ENCODE results near the gene CTBP2.
A peak's percentile ranks its signal among the peaks of the same experiment; 100 is the strongest.

Gene CTBP2

GRCh38 chr10:125020386-125020785, 140.0 kb downstream of the CTBP2 start:
- no peak overlapping the region for H3K4me2 ChIP-seq (ENCODE audit: low read length)
- no peaks in the 10 kb centered on the region for H3K27me3 ChIP-seq (ENCODE audit: control insufficient read depth, low read length)
- TF ChIP-seq, protein P1, sequence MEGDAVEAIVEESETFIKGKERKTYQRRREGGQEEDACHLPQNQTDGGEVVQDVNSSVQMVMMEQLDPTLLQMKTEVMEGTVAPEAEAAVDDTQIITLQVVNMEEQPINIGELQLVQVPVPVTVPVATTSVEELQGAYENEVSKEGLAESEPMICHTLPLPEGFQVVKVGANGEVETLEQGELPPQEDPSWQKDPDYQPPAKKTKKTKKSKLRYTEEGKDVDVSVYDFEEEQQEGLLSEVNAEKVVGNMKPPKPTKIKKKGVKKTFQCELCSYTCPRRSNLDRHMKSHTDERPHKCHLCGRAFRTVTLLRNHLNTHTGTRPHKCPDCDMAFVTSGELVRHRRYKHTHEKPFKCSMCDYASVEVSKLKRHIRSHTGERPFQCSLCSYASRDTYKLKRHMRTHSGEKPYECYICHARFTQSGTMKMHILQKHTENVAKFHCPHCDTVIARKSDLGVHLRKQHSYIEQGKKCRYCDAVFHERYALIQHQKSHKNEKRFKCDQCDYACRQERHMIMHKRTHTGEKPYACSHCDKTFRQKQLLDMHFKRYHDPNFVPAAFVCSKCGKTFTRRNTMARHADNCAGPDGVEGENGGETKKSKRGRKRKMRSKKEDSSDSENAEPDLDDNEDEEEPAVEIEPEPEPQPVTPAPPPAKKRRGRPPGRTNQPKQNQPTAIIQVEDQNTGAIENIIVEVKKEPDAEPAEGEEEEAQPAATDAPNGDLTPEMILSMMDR (IDR thresholded peaks at IDR 0.05; ENCODE audit: low read depth, low read length, poor library complexity, severe bottlenecking): no peak
- TF ChIP-seq EZH2phosphoT487 (IDR thresholded peaks at IDR 0.05; ENCODE audit: borderline replicate concordance, low read length): no peak
- no peak overlapping the region for H3K4me3 ChIP-seq (ENCODE audit: low read length)
- no peaks in the 10 kb centered on the region for H3K9me3 ChIP-seq (ENCODE audit: control insufficient read depth, insufficient read depth, low read length)
- H3K79me2 ChIP-seq (ENCODE audit: control insufficient read depth, low read length): peaks cover 20% of the 10 kb centered on the region
- H3K9me2 ChIP-seq (replicated peaks; ENCODE audit: control insufficient read depth, low read length): no peaks in the 10 kb centered on the region
- H3K36me3 ChIP-seq (ENCODE audit: control insufficient read depth, low read length): no peaks in the 10 kb centered on the region
- H3F3A ChIP-seq (ENCODE audit: control insufficient read depth, insufficient read depth): peaks cover 6% of the 10 kb centered on the region; the same call in 1 of the 2 replicates
- H3K27ac ChIP-seq (ENCODE audit: low read depth, low read length): no peak overlapping the region
- peaks cover 6% of the 10 kb centered on the region for H4K20me1 ChIP-seq (ENCODE audit: control insufficient read depth, insufficient read depth, low read depth, low read length)
- peaks cover 31% of the 10 kb centered on the region for H3K4me1 ChIP-seq (ENCODE audit: control insufficient read depth, low read length)

- TF ChIP-seq, protein P1 (IDR thresholded peaks at IDR 0.05; ENCODE audit: low read depth, low read length, poor library complexity, severe bottlenecking): no peak
- no peak for TF ChIP-seq EZH2phosphoT487 (IDR thresholded peaks at IDR 0.05; ENCODE audit: borderline replicate concordance, low read length)
- Histone ChIP-seq H3K9me2 (replicated peaks; ENCODE audit: control insufficient read depth, low read length) (no peaks in the 10 kb centered on the region), H3K4me1 (ENCODE audit: control insufficient read depth, low read length) (peaks cover 13% of the 10 kb centered on the region), H3K79me2 (ENCODE audit: control insufficient read depth, low read length) (peaks cover 12% of the 10 kb centered on the region), H4K20me1 (ENCODE audit: control insufficient read depth, insufficient read depth, low read depth, low read length) (peaks cover under 1% of the 10 kb centered on the region; the same call in 1 of the 2 replicates), H3K9me3 (ENCODE audit: control insufficient read depth, insufficient read depth, low read length) (no peaks in the 10 kb centered on the region), H3K27ac (ENCODE audit: low read depth, low read length) (no peak overlapping the region), H3K36me3 (ENCODE audit: control insufficient read depth, low read length) (no peaks in the 10 kb centered on the region), H3K27me3 (ENCODE audit: control insufficient read depth, low read length) (no peaks in the 10 kb centered on the region), H3K4me2 (ENCODE audit: low read length) (peak overlapping the region; percentile 14; the same call in 1 of the 2 replicates), H3K4me3 (ENCODE audit: low read length) (no peak overlapping the region), H3F3A (ENCODE audit: control insufficient read depth, insufficient read depth) (no peaks in the 10 kb centered on the region)
Measured at GRCh38 chr10:125018576-125019143, 141.7 kb downstream of the CTBP2 start.

- peaks cover 4% of the 10 kb centered on the region; the same call in 1 of the 2 replicates for H3K79me2 ChIP-seq (ENCODE audit: control insufficient read depth, low read length)
- H3K36me3 ChIP-seq (ENCODE audit: control insufficient read depth, low read length): no peaks in the 10 kb centered on the region
- H3K27ac ChIP-seq (ENCODE audit: low read depth, low read length): no peak overlapping the region
- H3K4me1 ChIP-seq (ENCODE audit: control insufficient read depth, low read length): peaks cover 9% of the 10 kb centered on the region
- no peaks in the 10 kb centered on the region for H3K9me2 ChIP-seq (replicated peaks; ENCODE audit: control insufficient read depth, low read length)
- no peak overlapping the region for H3K4me3 ChIP-seq (ENCODE audit: low read length)
- H3K9me3 ChIP-seq (ENCODE audit: control insufficient read depth, insufficient read depth, low read length): no peaks in the 10 kb centered on the region
- H3F3A ChIP-seq (ENCODE audit: control insufficient read depth, insufficient read depth): no peaks in the 10 kb centered on the region
- H4K20me1 ChIP-seq (ENCODE audit: control insufficient read depth, insufficient read depth, low read depth, low read length): no peaks in the 10 kb centered on the region
- H3K27me3 ChIP-seq (ENCODE audit: control insufficient read depth, low read length): no peaks in the 10 kb centered on the region
- no peak overlapping the region for H3K4me2 ChIP-seq (ENCODE audit: low read length)
- TF ChIP-seq, protein P1 (IDR thresholded peaks at IDR 0.05; ENCODE audit: low read depth, low read length, poor library complexity, severe bottlenecking): no peak
- TF ChIP-seq EZH2phosphoT487 (IDR thresholded peaks at IDR 0.05; ENCODE audit: borderline replicate concordance, low read length): no peak
Measured at GRCh38 chr10:125017547-125018298, 142.6 kb downstream of the CTBP2 start.
